HepG2 (cell line): Measurements from ENCODE around the gene JMJD6. TPM values are rescaled to one million over a fixed set of nuclear protein-coding genes. Genes with fewer than 3 reads are reported as not detected.
A peak's percentile ranks its signal among the peaks of the same experiment; 100 is the strongest.

ENCODE experiments used
- AGO2 ChIP-seq: fragments of 200-400 bp; formaldehyde crosslinking; optimal IDR thresholded peaks from 2 replicates; pipeline ENCODE3; 2017; ENCODE audit warnings: mild to moderate bottlenecking, low read depth, low read length, moderate library complexity
- BRD4 ChIP-seq: sonication (generic); formaldehyde crosslinking; IDR thresholded peaks from 2 replicates; pipeline ENCODE4 v1.4.0; 2020; ENCODE audit warnings: missing genetic modification reagents
- CAMTA2 ChIP-seq: sonication (generic); formaldehyde crosslinking; IDR thresholded peaks from 2 replicates; pipeline ENCODE4 v1.4.0; 2020; ENCODE audit warnings: mild to moderate bottlenecking, missing genetic modification reagents, borderline replicate concordance
- DPF2 ChIP-seq: sonication (generic); formaldehyde crosslinking; IDR thresholded peaks from 2 replicates; pipeline ENCODE4 v1.4.0; 2020; ENCODE audit warnings: mild to moderate bottlenecking, low read depth, missing genetic modification reagents, borderline replicate concordance
- JDP2 ChIP-seq: sonication (generic); formaldehyde crosslinking; IDR thresholded peaks from 2 replicates; pipeline ENCODE4 v1.8.1; 2022; ENCODE audit warnings: missing genetic modification reagents, borderline replicate concordance
- KLF11 ChIP-seq: IDR thresholded peaks from 2 replicates; pipeline ENCODE4 v1.6.1; 2016; ENCODE audit warnings: missing compliant biosample characterization
- LCORL ChIP-seq, 2 experiments: fragments of 450-650 bp in 1 of 2; sonication (generic) in 1 of 2; formaldehyde crosslinking in 1 of 2; IDR thresholded peaks; 2 replicates each; pipeline versions ENCODE4 v1.5.0 to v1.6.1; 2017 to 2020; ENCODE audit warnings: antibody characterized with exemption in 1 of 2, missing genetic modification reagents in 1 of 2
- PHF21A ChIP-seq: sonication (generic); formaldehyde crosslinking; IDR thresholded peaks from 2 replicates; pipeline ENCODE4 v1.5.0; 2020; ENCODE audit warnings: mild to moderate bottlenecking, missing genetic modification reagents
- PTBP1 ChIP-seq: fragments of 200-400 bp; formaldehyde crosslinking; IDR thresholded peaks from 2 replicates; pipeline ENCODE4 v1.6.1; 2018; ENCODE audit warnings: low read length, low read depth; ENCODE audit not compliant: poor library complexity, severe bottlenecking
- RORA ChIP-seq: sonication (generic); formaldehyde crosslinking; IDR thresholded peaks from 2 replicates; pipeline ENCODE4 v1.5.0; 2020; ENCODE audit warnings: mild to moderate bottlenecking, missing genetic modification reagents, moderate library complexity
- SALL1 ChIP-seq: sonication (generic); formaldehyde crosslinking; IDR thresholded peaks from 2 replicates; pipeline ENCODE4 v1.8.0; 2022; ENCODE audit warnings: mild to moderate bottlenecking, missing genetic modification reagents
- ZNF432 ChIP-seq: sonication (generic); formaldehyde crosslinking; IDR thresholded peaks from 2 replicates; pipeline ENCODE4 v1.5.0; 2020; ENCODE audit warnings: missing genetic modification reagents, mild to moderate bottlenecking, borderline replicate concordance
- ZNF644 ChIP-seq: IDR thresholded peaks from 2 replicates; pipeline ENCODE4 v1.6.1; 2016; ENCODE audit warnings: low read depth
- polyA plus RNA-seq, 8 experiments: library from polyadenylated mRNA; depleted of rRNA in 3 of 8; stranded (reverse) in 7 of 8; unstranded in 1 of 8; fragments of >200 nt; fragmentation: Illumina TruSeq in 4 of 8; extraction: Trizol in 4 of 8; gene quantifications; 2 replicates each; pipeline versions ENCODE4 v1.2.1 to v1.2.3, GENCODE V29; 2011 to 2016; ENCODE audit warnings: low read depth in 4 of 8, missing spikeins in 1 of 8, mixed read lengths in 1 of 8; ENCODE audit not compliant: insufficient read depth in 1 of 8
- total RNA-seq, 5 experiments: library from RNA; depleted of rRNA; stranded (reverse); fragments of >200 nt; fragmentation: Illumina TruSeq; extraction: Trizol; gene quantifications; 2 replicates each; pipeline ENCODE4 v1.2.3, GENCODE V29; 2016; ENCODE audit warnings: low read depth in 1 of 5
- TF ChIP-seq, protein P1 (sequence below): sonication (generic); formaldehyde crosslinking; IDR thresholded peaks from 2 replicates; pipeline ENCODE4 v1.5.1; 2020; ENCODE audit warnings: missing genetic modification reagents, mild to moderate bottlenecking, borderline replicate concordance
- TF ChIP-seq, protein P2 (sequence below): sonication (generic); formaldehyde crosslinking; IDR thresholded peaks from 2 replicates; pipeline ENCODE4 v1.5.1; 2020; ENCODE audit warnings: mild to moderate bottlenecking, missing genetic modification reagents
- TF ChIP-seq, protein P3 (sequence below): IDR thresholded peaks from 2 replicates; pipeline ENCODE4 v1.6.1; 2016; ENCODE audit warnings: missing compliant biosample characterization, missing genetic modification reagents, borderline replicate concordance
- TF ChIP-seq, protein P4 (sequence below): sonication (generic); formaldehyde crosslinking; IDR thresholded peaks from 2 replicates; pipeline ENCODE4 v1.4.0; 2020; ENCODE audit warnings: missing genetic modification reagents
- TF ChIP-seq, protein P5 (sequence below): sonication (generic); formaldehyde crosslinking; IDR thresholded peaks from 2 replicates; pipeline ENCODE4 v1.5.1; 2020; ENCODE audit warnings: missing genetic modification reagents, mild to moderate bottlenecking, borderline replicate concordance
- TF ChIP-seq, protein P6 (sequence below): fragments of 450-650 bp; IDR thresholded peaks from 2 replicates; pipeline ENCODE4 v1.6.1; 2016

The JMJD6 gene
- total and polyA plus RNA-seq, 2 of the 13 experiments (the other 11 are each of a cell fraction or from before 2014, with no cell fraction given): 33.6 to 41.0 TPM

DNA sequence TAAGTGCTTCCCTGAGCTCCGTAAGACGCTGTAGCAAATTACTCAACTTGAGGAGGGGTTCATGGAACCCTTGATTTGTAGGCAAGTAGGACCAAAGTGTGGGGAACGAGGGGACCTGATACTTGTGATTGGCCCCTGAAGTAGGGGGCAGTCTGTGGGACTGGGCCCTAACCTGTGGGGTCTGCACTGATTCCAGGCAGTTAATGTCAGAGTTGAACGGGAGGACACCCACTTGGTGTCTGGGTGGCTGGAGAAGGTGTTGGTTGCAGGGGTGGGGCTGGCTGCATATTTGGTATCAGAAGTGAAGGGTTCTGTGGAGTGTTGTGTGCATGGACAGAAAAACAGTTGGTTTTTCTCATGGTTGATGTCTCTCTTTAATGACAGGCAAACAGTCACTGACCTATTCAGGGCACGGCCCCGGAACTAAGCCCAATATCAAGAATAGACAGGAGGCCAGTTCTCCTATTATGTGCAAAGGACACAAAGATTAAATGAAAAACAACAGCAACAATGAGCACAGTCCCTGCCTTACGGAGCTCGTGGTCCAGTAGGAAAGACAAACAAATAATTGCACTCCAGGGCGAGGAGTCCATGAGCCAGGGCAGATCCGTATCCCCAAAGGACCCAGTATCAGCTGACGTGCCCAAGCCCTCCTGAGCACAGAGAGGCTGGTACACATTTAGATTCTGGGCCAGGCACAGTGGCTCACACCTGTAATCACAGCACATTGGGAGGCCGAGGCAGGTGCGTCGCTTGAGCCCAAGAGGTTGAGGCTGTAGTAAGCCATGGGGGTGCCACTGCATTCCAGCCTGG, 34.8 kb downstream of the JMJD6 start (continued):
- TF ChIP-seq, protein P1, sequence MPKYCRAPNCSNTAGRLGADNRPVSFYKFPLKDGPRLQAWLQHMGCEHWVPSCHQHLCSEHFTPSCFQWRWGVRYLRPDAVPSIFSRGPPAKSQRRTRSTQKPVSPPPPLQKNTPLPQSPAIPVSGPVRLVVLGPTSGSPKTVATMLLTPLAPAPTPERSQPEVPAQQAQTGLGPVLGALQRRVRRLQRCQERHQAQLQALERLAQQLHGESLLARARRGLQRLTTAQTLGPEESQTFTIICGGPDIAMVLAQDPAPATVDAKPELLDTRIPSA (CRISPR knock-in tag): no peak
- TF ChIP-seq BRD4 (CRISPR knock-in tag) (0 out of 2 replicates have a peak, but pooled peaks have one; percentile 18), KLF11 (CRISPR knock-in tag) (0 out of 2 replicates have a peak, but pooled peaks have one; percentile 47), RORA (CRISPR knock-in tag) (no peak), AGO2 (no peak), PTBP1 (no peak), SALL1 (CRISPR knock-in tag) (peak; percentile 98), ZNF644 (peak; percentile 41; the same call in 1 of the 2 replicates), PHF21A (peak; percentile 92), LCORL (IDR thresholded peaks at IDR 0.05) (no peak), LCORL (CRISPR knock-in tag; IDR thresholded peaks at IDR 0.05) (peak; percentile 85), CAMTA2 (CRISPR knock-in tag) (no peak), JDP2 (CRISPR knock-in tag) (no peak), ZNF432 (CRISPR knock-in tag) (no peak), DPF2 (CRISPR knock-in tag) (peak; percentile 84; the same call in 1 of the 2 replicates)
- TF ChIP-seq, protein P2, sequence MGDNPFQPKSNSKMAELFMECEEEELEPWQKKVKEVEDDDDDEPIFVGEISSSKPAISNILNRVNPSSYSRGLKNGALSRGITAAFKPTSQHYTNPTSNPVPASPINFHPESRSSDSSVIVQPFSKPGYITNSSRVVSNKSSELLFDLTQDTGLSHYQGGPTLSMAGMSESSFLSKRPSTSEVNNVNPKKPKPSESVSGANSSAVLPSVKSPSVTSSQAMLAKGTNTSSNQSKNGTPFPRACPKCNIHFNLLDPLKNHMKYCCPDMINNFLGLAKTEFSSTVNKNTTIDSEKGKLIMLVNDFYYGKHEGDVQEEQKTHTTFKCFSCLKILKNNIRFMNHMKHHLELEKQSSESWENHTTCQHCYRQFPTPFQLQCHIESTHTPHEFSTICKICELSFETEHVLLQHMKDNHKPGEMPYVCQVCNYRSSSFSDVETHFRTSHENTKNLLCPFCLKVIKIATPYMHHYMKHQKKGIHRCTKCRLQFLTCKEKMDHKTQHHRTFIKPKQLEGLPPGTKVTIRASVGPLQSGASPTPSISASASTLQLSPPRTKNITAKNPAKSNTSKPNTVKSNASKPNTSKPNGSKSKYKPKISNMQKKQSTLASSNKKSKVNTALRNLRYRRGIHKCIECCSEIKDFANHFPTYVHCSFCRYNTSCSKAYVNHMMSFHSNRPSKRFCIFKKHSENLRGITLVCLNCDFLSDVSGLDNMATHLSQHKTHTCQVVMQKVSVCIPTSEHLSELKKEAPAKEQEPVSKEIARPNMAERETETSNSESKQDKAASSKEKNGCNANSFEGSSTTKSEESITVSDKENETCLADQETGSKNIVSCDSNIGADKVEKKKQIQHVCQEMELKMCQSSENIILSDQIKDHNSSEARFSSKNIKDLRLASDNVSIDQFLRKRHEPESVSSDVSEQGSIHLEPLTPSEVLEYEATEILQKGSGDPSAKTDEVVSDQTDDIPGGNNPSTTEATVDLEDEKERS: peak; percentile 82; the same call in 1 of the 2 replicates
- TF ChIP-seq, protein P3, sequence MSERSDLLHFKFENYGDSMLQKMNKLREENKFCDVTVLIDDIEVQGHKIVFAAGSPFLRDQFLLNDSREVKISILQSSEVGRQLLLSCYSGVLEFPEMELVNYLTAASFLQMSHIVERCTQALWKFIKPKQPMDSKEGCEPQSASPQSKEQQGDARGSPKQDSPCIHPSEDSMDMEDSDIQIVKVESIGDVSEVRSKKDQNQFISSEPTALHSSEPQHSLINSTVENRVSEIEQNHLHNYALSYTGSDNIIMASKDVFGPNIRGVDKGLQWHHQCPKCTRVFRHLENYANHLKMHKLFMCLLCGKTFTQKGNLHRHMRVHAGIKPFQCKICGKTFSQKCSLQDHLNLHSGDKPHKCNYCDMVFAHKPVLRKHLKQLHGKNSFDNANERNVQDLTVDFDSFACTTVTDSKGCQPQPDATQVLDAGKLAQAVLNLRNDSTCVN (CRISPR knock-in tag): peak; percentile 50; the same call in 1 of the 2 replicates
- TF ChIP-seq, protein P4, sequence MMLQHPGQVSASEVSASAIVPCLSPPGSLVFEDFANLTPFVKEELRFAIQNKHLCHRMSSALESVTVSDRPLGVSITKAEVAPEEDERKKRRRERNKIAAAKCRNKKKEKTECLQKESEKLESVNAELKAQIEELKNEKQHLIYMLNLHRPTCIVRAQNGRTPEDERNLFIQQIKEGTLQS (CRISPR knock-in tag): no peak
- TF ChIP-seq, protein P5, sequence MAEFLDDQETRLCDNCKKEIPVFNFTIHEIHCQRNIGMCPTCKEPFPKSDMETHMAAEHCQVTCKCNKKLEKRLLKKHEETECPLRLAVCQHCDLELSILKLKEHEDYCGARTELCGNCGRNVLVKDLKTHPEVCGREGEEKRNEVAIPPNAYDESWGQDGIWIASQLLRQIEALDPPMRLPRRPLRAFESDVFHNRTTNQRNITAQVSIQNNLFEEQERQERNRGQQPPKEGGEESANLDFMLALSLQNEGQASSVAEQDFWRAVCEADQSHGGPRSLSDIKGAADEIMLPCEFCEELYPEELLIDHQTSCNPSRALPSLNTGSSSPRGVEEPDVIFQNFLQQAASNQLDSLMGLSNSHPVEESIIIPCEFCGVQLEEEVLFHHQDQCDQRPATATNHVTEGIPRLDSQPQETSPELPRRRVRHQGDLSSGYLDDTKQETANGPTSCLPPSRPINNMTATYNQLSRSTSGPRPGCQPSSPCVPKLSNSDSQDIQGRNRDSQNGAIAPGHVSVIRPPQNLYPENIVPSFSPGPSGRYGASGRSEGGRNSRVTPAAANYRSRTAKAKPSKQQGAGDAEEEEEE (CRISPR knock-in tag): no peak
- TF ChIP-seq, protein P6, sequence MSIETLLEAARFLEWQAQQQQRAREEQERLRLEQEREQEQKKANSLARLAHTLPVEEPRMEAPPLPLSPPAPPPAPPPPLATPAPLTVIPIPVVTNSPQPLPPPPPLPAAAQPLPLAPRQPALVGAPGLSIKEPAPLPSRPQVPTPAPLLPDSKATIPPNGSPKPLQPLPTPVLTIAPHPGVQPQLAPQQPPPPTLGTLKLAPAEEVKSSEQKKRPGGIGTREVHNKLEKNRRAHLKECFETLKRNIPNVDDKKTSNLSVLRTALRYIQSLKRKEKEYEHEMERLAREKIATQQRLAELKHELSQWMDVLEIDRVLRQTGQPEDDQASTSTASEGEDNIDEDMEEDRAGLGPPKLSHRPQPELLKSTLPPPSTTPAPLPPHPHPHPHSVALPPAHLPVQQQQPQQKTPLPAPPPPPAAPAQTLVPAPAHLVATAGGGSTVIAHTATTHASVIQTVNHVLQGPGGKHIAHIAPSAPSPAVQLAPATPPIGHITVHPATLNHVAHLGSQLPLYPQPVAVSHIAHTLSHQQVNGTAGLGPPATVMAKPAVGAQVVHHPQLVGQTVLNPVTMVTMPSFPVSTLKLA: peak; percentile 79
